Lower lobe of right lung (tissue), 2 donors: Measurements from ENCODE around the gene CHD6. TPM values are rescaled to one million over a fixed set of nuclear protein-coding genes. Genes with fewer than 3 reads are reported as not detected.

Source experiments
- ATAC-seq, 2 donors: fragments of 200-7000 bp; cut with Tn5 transposase; one replicate each; pipeline ENCODE4 v1.9.1; 2020 to 2022; ENCODE audit warnings: mild to moderate bottlenecking in 2 of 2, moderate library complexity in 2 of 2
- DNase-seq: peaks from one replicate; pipeline ENCODE4 v3.0.0-alpha.2; 2020
- H3K27ac ChIP-seq: fragments of 200-600 bp; one replicate; pipeline ENCODE4 v1.8.0; 2022
- H3K27me3 ChIP-seq: fragments of 200-600 bp; one replicate; pipeline ENCODE4 v1.8.0; 2022; ENCODE audit warnings: low read depth
- H3K36me3 ChIP-seq: fragments of 200-600 bp; one replicate; pipeline ENCODE4 v1.8.0; 2022; ENCODE audit warnings: mild to moderate bottlenecking
- H3K4me1 ChIP-seq: fragments of 200-600 bp; one replicate; pipeline ENCODE4 v1.8.0; 2022
- H3K4me3 ChIP-seq: fragments of 200-600 bp; one replicate; pipeline ENCODE4 v1.8.0; 2022; ENCODE audit warnings: mild to moderate bottlenecking
- H3K9me3 ChIP-seq: fragments of 200-600 bp; one replicate; pipeline ENCODE4 v1.8.0; 2022
- intact Hi-C: fragments of 100-400 bp; cut with DNase I; formaldehyde crosslinking; loops from one replicate; pipeline ENCODE4 v1.11.0; 2022
- total RNA-seq: library from RNA; stranded (reverse); fragmentation: NEBNext Ultra II Directional; extraction: Animal tissue kit (Norgen Biotek cat#: 25700); gene quantifications from one replicate; pipeline ENCODE4 v1.2.1, GENCODE V29; 2021
- TF ChIP-seq, protein P1 (sequence below): fragments of 200-600 bp; IDR thresholded peaks from one replicate; pipeline ENCODE4 v1.8.0; 2022; ENCODE audit warnings: antibody characterized with exemption, mild to moderate bottlenecking
- donor health status: DM: no; HTN: yes; CAD: no; lungs with severe emphysema.

CHD6 gene
- total RNA-seq, 1 donor from 2014 or later: 43.6 TPM

- Histone ChIP-seq H3K4me3 (no peak overlapping the region), H3K27ac (no peak overlapping the region), H3K27me3 (no peaks in the 10 kb centered on the region), H3K9me3 (no peaks in the 10 kb centered on the region), H3K4me1 (peaks cover 8% of the 10 kb centered on the region), H3K36me3 (peaks cover 25% of the 10 kb centered on the region)
- TF ChIP-seq, protein P1, sequence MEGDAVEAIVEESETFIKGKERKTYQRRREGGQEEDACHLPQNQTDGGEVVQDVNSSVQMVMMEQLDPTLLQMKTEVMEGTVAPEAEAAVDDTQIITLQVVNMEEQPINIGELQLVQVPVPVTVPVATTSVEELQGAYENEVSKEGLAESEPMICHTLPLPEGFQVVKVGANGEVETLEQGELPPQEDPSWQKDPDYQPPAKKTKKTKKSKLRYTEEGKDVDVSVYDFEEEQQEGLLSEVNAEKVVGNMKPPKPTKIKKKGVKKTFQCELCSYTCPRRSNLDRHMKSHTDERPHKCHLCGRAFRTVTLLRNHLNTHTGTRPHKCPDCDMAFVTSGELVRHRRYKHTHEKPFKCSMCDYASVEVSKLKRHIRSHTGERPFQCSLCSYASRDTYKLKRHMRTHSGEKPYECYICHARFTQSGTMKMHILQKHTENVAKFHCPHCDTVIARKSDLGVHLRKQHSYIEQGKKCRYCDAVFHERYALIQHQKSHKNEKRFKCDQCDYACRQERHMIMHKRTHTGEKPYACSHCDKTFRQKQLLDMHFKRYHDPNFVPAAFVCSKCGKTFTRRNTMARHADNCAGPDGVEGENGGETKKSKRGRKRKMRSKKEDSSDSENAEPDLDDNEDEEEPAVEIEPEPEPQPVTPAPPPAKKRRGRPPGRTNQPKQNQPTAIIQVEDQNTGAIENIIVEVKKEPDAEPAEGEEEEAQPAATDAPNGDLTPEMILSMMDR: no peak
- intact Hi-C loops: no loop called here
- DNase-seq: no peak
- no peak for ATAC-seq
Observed at GRCh38 chr20:41479113-41479512, 139.1 kb downstream of the CHD6 start.

DNA sequence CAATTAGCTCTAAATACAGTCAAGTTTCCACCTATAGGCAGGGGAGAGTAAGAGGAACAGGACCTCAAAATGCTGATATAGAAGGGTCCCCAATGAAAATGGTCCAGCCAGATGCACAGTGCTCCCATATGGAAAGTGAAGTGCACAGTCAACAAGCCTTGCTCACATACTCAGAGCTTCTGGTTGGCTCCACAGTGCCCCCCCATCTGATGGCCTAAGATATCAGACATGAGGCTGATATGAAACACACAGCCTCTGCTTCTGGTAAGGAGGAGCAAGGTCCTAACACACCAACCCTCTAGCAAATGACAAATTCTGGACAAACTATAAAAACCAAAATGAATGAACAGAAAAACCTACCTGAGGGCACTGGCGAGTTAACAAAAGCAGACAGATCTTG, 140.2 kb downstream of the CHD6 start:
- Histone ChIP-seq H3K9me3 (no peaks in the 10 kb centered on the region), H3K4me3 (no peak overlapping the region), H3K27me3 (no peaks in the 10 kb centered on the region), H3K4me1 (peaks cover 8% of the 10 kb centered on the region), H3K27ac (no peak overlapping the region), H3K36me3 (peaks cover 19% of the 10 kb centered on the region)
- no peak for ATAC-seq
- intact Hi-C loops: no loop called here
- TF ChIP-seq, protein P1: no peak
- no peak for DNase-seq

DNA sequence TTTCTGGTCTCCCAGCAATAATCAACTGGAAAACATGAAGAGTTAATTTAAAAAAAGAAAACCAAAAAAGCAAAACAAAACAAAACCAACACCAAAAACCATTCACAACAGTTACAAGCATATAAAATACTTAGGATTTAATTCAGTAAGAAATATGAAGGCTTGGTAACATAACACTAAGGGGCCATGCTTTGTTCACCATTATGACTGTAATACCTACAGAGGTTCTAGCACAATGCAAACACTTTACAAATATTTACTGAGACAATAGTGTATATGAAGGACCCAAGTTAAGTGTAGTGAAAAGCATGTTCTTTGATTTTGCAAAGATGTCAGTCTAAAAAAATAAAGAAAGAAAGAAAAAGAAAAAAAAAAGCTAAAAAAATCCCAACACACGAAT, 141.7 kb downstream of the CHD6 start:
- DNase-seq (no peak), ATAC-seq (no peak)
- no peak overlapping the region for H3K27ac ChIP-seq
- H3K9me3 ChIP-seq: no peaks in the 10 kb centered on the region
- no peak overlapping the region for H3K4me3 ChIP-seq
- TF ChIP-seq, protein P1: no peak
- H3K36me3 ChIP-seq: peaks cover 21% of the 10 kb centered on the region
- H3K27me3 ChIP-seq: no peaks in the 10 kb centered on the region
- H3K4me1 ChIP-seq: peaks cover 8% of the 10 kb centered on the region
- intact Hi-C loops: no loop called here

- DNase-seq (no peak), ATAC-seq (peak; percentile 45 to 49)
- no peak overlapping the region for H3K27ac ChIP-seq
- H3K27me3 ChIP-seq: no peaks in the 10 kb centered on the region
- peaks cover 24% of the 10 kb centered on the region for H3K36me3 ChIP-seq
- no peak overlapping the region for H3K4me3 ChIP-seq
- H3K4me1 ChIP-seq: peaks cover 8% of the 10 kb centered on the region
- intact Hi-C loops: no loop called here
- TF ChIP-seq, protein P1: no peak
- no peaks in the 10 kb centered on the region for H3K9me3 ChIP-seq
Observed at GRCh38 chr20:41476013-41476441, 142.2 kb downstream of the CHD6 start.

DNA sequence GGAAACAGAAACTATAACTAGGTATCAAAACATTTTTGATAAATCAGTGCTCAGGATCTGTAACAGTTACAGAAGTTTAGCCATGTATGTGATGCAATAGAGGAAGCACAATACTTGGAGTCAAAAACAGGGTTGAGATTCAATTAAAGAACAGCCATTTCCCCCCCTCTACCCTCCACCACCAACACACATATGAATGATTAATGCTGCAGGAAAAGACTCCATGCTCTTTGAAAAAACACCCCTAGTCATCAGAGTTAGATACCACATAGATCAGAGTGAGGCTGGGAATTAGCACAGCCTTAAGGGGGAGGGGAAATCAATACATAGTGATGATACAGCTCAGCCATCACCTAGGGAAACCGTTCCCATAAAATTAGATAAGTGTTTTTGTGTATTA, 142.7 kb downstream of the CHD6 start:
- DNase-seq: no peak
- ATAC-seq: no peak
- Histone ChIP-seq H3K9me3 (no peaks in the 10 kb centered on the region), H3K4me3 (no peak overlapping the region), H3K36me3 (peaks cover 29% of the 10 kb centered on the region), H3K27ac (no peak overlapping the region), H3K4me1 (peaks cover 8% of the 10 kb centered on the region), H3K27me3 (no peaks in the 10 kb centered on the region)
- TF ChIP-seq, protein P1: no peak
- intact Hi-C loops: no loop called here
